Measurements from ENCODE around the gene RSKR.
A peak's percentile ranks its signal among the peaks of the same experiment; 100 is the strongest.
"Not testable (repeated sequence)": the region's sequence is repeated elsewhere in the genome, so short reads cannot be mapped to it uniquely, and the experiment has no call there.

Gene RSKR

GRCh38 chr17:28610376-28610775 lies 3.6 kb downstream of the RSKR start:
- H3K36me3 ChIP-seq (ENCODE audit: insufficient read depth, low read length) = peaks cover 25% of the 10 kb centered on the region

GRCh38 chr17:28604031-28604430 lies 10.0 kb downstream of the RSKR start:
- not testable (repeated sequence) for H3K9me3 ChIP-seq (ENCODE audit: control insufficient read depth, insufficient read depth, low read length); H3K36me3 ChIP-seq (ENCODE audit: insufficient read depth, low read length); H3K9ac ChIP-seq (ENCODE audit: low read depth, low read length); H3K4me1 ChIP-seq (ENCODE audit: insufficient read depth, low read length)

More at GRCh38 chr17:28610376-28610775, 3.6 kb downstream of the RSKR start:
- H3K4me1 ChIP-seq (ENCODE audit: insufficient read depth, low read length) = no peaks in the 10 kb centered on the region
- H3K9ac ChIP-seq (ENCODE audit: low read depth, low read length) = no peak overlapping the region
- H3K9me3 ChIP-seq (ENCODE audit: control insufficient read depth, insufficient read depth, low read length) = no peaks in the 10 kb centered on the region

- no peaks in the 10 kb centered on the region for H3K36me3 ChIP-seq (ENCODE audit: insufficient read depth, low read length)
- H3K4me1 ChIP-seq (ENCODE audit: insufficient read depth, low read length) = peaks cover 5% of the 10 kb centered on the region; the same call in 1 of the 2 replicates
- peak overlapping the region; percentile 98 for H3K9ac ChIP-seq (ENCODE audit: low read depth, low read length)
- no peaks in the 10 kb centered on the region for H3K9me3 ChIP-seq (ENCODE audit: control insufficient read depth, insufficient read depth, low read length)
These were observed 14.4 kb downstream of the RSKR start for GRCh38 chr17:28599311-28600184.

GRCh38 chr17:28598799-28599310 lies 15.1 kb downstream of the RSKR start, which contains the start of gene SPAG5:
Gene SPAG5 (minus strand): TSS chr17:28599025. CDS start chr17:28598946, 79 bp downstream.
- H3K36me3 ChIP-seq (ENCODE audit: insufficient read depth, low read length) = no peaks in the 10 kb centered on the region
- peaks cover 5% of the 10 kb centered on the region; the same call in 1 of the 2 replicates for H3K4me1 ChIP-seq (ENCODE audit: insufficient read depth, low read length)
- H3K9me3 ChIP-seq (ENCODE audit: control insufficient read depth, insufficient read depth, low read length) = no peaks in the 10 kb centered on the region
- H3K9ac ChIP-seq (ENCODE audit: low read depth, low read length) = peak within 1 kb of the TSS; percentile 98

- no peaks in the 10 kb centered on the region for H3K9me3 ChIP-seq (ENCODE audit: control insufficient read depth, insufficient read depth, low read length)
- H3K36me3 ChIP-seq (ENCODE audit: insufficient read depth, low read length) = 0 out of 2 replicates have a peak, but pooled peaks cover under 1% of the 10 kb centered on the region
- peaks cover 5% of the 10 kb centered on the region; the same call in 1 of the 2 replicates for H3K4me1 ChIP-seq (ENCODE audit: insufficient read depth, low read length)
- H3K9ac ChIP-seq (ENCODE audit: low read depth, low read length) = peak overlapping the region; percentile 98
These were observed 15.6 kb downstream of the RSKR start for GRCh38 chr17:28598389-28598788.

GRCh38 chr17:28597606-28598383 lies 16.2 kb downstream of the RSKR start:
- Histone ChIP-seq H3K9ac (ENCODE audit: low read depth, low read length) (peak overlapping the region; percentile 98), H3K4me1 (ENCODE audit: insufficient read depth, low read length) (peaks cover 5% of the 10 kb centered on the region; the same call in 1 of the 2 replicates), H3K9me3 (ENCODE audit: control insufficient read depth, insufficient read depth, low read length) (no peaks in the 10 kb centered on the region), H3K36me3 (ENCODE audit: insufficient read depth, low read length) (0 out of 2 replicates have a peak, but pooled peaks cover 6% of the 10 kb centered on the region)

GRCh38 chr17:28592260-28592659 lies 21.7 kb downstream of the RSKR start:
- Histone ChIP-seq H3K9ac (ENCODE audit: low read depth, low read length) (no peak overlapping the region), H3K4me1 (ENCODE audit: insufficient read depth, low read length) (no peaks in the 10 kb centered on the region), H3K36me3 (ENCODE audit: insufficient read depth, low read length) (peaks cover 24% of the 10 kb centered on the region), H3K9me3 (ENCODE audit: control insufficient read depth, insufficient read depth, low read length) (no peaks in the 10 kb centered on the region)

DNA sequence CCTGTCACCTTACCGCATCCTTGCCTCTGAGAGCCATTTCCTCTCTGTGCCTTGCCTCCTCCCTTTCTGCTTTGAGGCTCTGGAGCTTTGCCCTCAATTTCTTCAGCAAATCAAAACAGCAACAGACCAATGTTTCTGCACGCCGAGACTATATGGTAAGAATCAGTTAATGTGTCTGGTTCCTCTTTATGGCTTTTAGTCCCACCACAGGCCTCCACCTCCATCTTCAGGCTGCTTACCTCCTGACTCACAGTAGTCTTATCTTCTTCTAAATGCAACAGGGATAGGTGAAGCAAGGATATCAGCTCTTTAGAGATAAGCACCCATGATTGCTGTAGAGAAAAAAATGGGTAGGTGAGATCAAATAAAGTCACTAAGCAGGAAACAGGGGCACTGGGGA lies 28.1 kb downstream of the RSKR start:
- Histone ChIP-seq H3K36me3 (ENCODE audit: insufficient read depth, low read length) (peaks cover 39% of the 10 kb centered on the region), H3K9me3 (ENCODE audit: control insufficient read depth, insufficient read depth, low read length) (no peaks in the 10 kb centered on the region), H3K9ac (ENCODE audit: low read depth, low read length) (no peak overlapping the region), H3K4me1 (ENCODE audit: insufficient read depth, low read length) (no peaks in the 10 kb centered on the region)

- no peak overlapping the region for H3K9ac ChIP-seq (ENCODE audit: low read depth, low read length)
- peaks cover 39% of the 10 kb centered on the region for H3K36me3 ChIP-seq (ENCODE audit: insufficient read depth, low read length)
- H3K4me1 ChIP-seq (ENCODE audit: insufficient read depth, low read length) = no peaks in the 10 kb centered on the region
- H3K9me3 ChIP-seq (ENCODE audit: control insufficient read depth, insufficient read depth, low read length) = no peaks in the 10 kb centered on the region
These were observed 29.6 kb downstream of the RSKR start for GRCh38 chr17:28584434-28584833.

DNA sequence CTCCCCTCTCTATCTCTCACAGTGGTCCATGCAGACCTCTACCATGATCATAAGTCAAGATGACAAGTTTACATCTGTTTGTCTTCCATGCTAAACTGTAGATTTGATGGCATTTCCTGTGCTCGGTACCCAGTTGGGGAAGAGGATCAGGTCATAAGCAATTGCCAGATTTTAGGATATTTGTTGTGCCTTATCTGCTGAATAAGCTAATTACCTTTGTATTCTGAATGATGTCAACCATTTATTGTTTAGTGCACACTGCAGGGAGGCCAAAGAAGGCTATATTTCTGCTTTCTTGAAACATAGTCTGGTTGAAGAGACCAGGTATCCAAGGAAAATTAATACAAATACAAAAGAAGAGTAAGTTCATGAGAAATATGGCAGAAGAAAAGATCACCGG lies 31.5 kb downstream of the RSKR start:
- Histone ChIP-seq H3K36me3 (ENCODE audit: insufficient read depth, low read length) (peaks cover 41% of the 10 kb centered on the region), H3K9ac (ENCODE audit: low read depth, low read length) (no peak overlapping the region), H3K4me1 (ENCODE audit: insufficient read depth, low read length) (0 out of 2 replicates have a peak, but pooled peaks cover under 1% of the 10 kb centered on the region), H3K9me3 (ENCODE audit: control insufficient read depth, insufficient read depth, low read length) (no peaks in the 10 kb centered on the region)

DNA sequence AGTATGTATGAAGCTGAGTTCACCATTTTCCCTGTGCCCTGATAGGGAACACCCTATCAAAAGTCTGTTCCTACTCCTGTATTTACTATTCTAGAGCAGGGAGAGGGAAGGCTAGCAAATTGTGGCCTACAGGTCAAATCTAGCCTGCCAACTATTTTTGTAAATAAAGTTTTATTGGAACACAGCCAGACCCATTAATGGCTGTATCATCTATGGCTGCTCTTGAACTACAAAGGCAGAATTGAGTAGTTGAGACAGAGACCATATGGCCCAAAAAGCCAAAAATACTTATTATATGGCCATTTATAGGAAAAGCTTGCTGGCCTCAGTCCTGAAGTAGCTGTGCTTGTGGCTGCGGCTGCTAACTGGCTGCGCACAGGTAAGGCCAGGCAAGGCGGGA lies 33.0 kb downstream of the RSKR start:
- Histone ChIP-seq H3K4me1 (ENCODE audit: insufficient read depth, low read length) (peaks cover 7% of the 10 kb centered on the region; the same call in 1 of the 2 replicates), H3K9me3 (ENCODE audit: control insufficient read depth, insufficient read depth, low read length) (no peaks in the 10 kb centered on the region), H3K36me3 (ENCODE audit: insufficient read depth, low read length) (peaks cover 34% of the 10 kb centered on the region), H3K9ac (ENCODE audit: low read depth, low read length) (no peak overlapping the region)

GRCh38 chr17:28579526-28579925 lies 34.5 kb downstream of the RSKR start:
- Histone ChIP-seq H3K9ac (ENCODE audit: low read depth, low read length) (no peak overlapping the region), H3K9me3 (ENCODE audit: control insufficient read depth, insufficient read depth, low read length) (no peaks in the 10 kb centered on the region), H3K36me3 (ENCODE audit: insufficient read depth, low read length) (peaks cover 22% of the 10 kb centered on the region), H3K4me1 (ENCODE audit: insufficient read depth, low read length) (peaks cover 7% of the 10 kb centered on the region; the same call in 1 of the 2 replicates)

- peaks cover 7% of the 10 kb centered on the region; the same call in 1 of the 2 replicates for H3K4me1 ChIP-seq (ENCODE audit: insufficient read depth, low read length)
- peaks cover 18% of the 10 kb centered on the region for H3K36me3 ChIP-seq (ENCODE audit: insufficient read depth, low read length)
- no peak overlapping the region for H3K9ac ChIP-seq (ENCODE audit: low read depth, low read length)
- H3K9me3 ChIP-seq (ENCODE audit: control insufficient read depth, insufficient read depth, low read length) = no peaks in the 10 kb centered on the region
These were observed 35.5 kb downstream of the RSKR start for GRCh38 chr17:28578246-28579195.
